Uterus (tissue), 4 donors: ENCODE results near the gene ARID5A. TPM values are rescaled to one million over a fixed set of nuclear protein-coding genes. Genes with fewer than 3 reads are reported as not detected.

ENCODE experiments used
- DNase-seq, 2 donors: peaks; one replicate each; pipeline ENCODE4 v3.0.0-alpha.2; 2019 to 2020
- H3K27ac ChIP-seq, 2 donors: fragments of 200-600 bp; sonication (generic); 1 replicate in 1 of 2; 2 replicates in 1 of 2; pipeline ENCODE4 v1.5.1; 2016 to 2018
- H3K27me3 ChIP-seq, 2 donors: fragments of 200-600 bp; sonication (generic); one replicate each; pipeline ENCODE4 v1.5.1; 2018 to 2019; ENCODE audit warnings: control low read depth in 1 of 2
- H3K36me3 ChIP-seq, 2 donors: fragments of 200-600 bp; sonication (generic); one replicate each; pipeline ENCODE4 v1.5.1; 2019; ENCODE audit warnings: control low read depth in 1 of 2
- H3K4me1 ChIP-seq, 2 donors: fragments of 200-600 bp; sonication (generic); one replicate each; pipeline ENCODE4 v1.5.1; 2018 to 2019; ENCODE audit warnings: control low read depth in 1 of 2
- H3K4me3 ChIP-seq, 2 donors: fragments of 200-600 bp; sonication (generic); 1 replicate in 1 of 2; 2 replicates in 1 of 2; pipeline ENCODE4 v1.5.1; 2018 to 2019; ENCODE audit warnings: mild to moderate bottlenecking in 1 of 2
- H3K9me3 ChIP-seq, 2 donors: fragments of 200-600 bp; sonication (generic); one replicate each; pipeline ENCODE4 v1.5.1; 2019; ENCODE audit warnings: control low read depth in 1 of 2
- POLR2A ChIP-seq, 2 donors: fragments of 450-650 bp; IDR thresholded peaks; one replicate each; pipeline ENCODE4 v1.6.1; 2016; ENCODE audit warnings: antibody characterized with exemption in 2 of 2, mild to moderate bottlenecking in 1 of 2, moderate library complexity in 1 of 2
- intact Hi-C: fragments of 100-400 bp; cut with DNase I; formaldehyde crosslinking; loops from one replicate; pipeline ENCODE4 v1.15.1; 2023; ENCODE audit warnings: low total_unique reads
- total RNA-seq, 4 donors: library from RNA; depleted of rRNA in 3 of 4; stranded (reverse); fragments of >200 nt in 3 of 4; gene quantifications; one replicate each; pipeline versions ENCODE4 v1.1.0 to v1.2.4, GENCODE V29; 2014 to 2023
- TF ChIP-seq, protein P1 (sequence below), 4 experiments: fragments of 200-600 bp in 2 of 4; fragments of 450-650 bp in 2 of 4; sonication (generic) in 2 of 4; IDR thresholded peaks; one replicate each; pipeline ENCODE4 v1.5.1; 2016 to 2019; ENCODE audit warnings: antibody characterized with exemption in 4 of 4, mild to moderate bottlenecking in 2 of 4, moderate library complexity in 1 of 4
- donor health status: DM: yes; HTN: yes; CAD: no.

The ARID5A gene
- total RNA-seq, 4 donors from 2014 or later = 15.1 to 73.5 (median 36.3) TPM

DNA sequence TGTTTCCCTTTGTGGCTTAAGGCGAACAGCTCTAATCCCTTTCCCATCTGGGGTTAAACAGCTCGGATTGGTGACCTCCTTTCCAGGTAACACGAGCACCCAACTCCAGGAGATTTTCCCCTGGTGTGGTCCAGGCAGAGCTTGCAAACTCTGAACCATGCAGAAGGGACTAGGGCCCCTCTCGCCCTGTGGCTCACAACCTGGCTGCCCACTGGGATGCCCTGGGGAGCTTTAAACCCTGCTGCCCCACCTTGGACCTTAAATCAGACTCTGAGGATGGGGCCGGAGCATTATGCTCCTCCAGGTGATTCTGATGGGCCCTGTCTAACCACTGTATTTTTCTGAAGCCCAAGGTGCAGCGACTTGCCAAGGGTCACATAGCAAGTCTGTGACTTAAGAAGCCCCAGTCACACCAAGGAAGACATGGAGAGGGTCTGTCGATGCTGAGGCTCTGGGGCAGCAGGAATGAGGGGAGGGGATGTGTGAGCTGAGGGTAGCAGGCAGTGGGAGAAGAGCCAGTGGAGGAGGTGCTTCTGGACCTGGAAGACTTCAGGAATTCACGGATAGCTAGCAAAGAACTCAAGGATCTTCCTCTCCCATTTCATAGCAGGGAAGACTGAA, 5.9 kb downstream of the ARID5A start:
- intact Hi-C loops = no loop called here
- no peak for DNase-seq
- H3K4me1 ChIP-seq = peaks cover 7 to 19% of the 10 kb centered on the region in 2 donors
- TF ChIP-seq, protein P1, sequence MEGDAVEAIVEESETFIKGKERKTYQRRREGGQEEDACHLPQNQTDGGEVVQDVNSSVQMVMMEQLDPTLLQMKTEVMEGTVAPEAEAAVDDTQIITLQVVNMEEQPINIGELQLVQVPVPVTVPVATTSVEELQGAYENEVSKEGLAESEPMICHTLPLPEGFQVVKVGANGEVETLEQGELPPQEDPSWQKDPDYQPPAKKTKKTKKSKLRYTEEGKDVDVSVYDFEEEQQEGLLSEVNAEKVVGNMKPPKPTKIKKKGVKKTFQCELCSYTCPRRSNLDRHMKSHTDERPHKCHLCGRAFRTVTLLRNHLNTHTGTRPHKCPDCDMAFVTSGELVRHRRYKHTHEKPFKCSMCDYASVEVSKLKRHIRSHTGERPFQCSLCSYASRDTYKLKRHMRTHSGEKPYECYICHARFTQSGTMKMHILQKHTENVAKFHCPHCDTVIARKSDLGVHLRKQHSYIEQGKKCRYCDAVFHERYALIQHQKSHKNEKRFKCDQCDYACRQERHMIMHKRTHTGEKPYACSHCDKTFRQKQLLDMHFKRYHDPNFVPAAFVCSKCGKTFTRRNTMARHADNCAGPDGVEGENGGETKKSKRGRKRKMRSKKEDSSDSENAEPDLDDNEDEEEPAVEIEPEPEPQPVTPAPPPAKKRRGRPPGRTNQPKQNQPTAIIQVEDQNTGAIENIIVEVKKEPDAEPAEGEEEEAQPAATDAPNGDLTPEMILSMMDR (IDR thresholded peaks at IDR 0.05) = no peak
- TF ChIP-seq POLR2A (IDR thresholded peaks at IDR 0.05) = no peak
- H3K4me3 ChIP-seq = no peak overlapping the region
- H3K9me3 ChIP-seq = no peaks in the 10 kb centered on the region
- no peaks in the 10 kb centered on the region for H3K36me3 ChIP-seq
- H3K27ac ChIP-seq = no peak overlapping the region
- no peaks in the 10 kb centered on the region for H3K27me3 ChIP-seq

- Histone ChIP-seq H3K4me3 (no peak overlapping the region), H3K36me3 (no peaks in the 10 kb centered on the region), H3K27me3 (no peaks in the 10 kb centered on the region), H3K27ac (no peak overlapping the region), H3K9me3 (no peaks in the 10 kb centered on the region), H3K4me1 (peaks cover 5% of the 10 kb centered on the region in 2 donors)
- intact Hi-C loops = no loop called here
- DNase-seq = no peak
- no peak for TF ChIP-seq POLR2A (IDR thresholded peaks at IDR 0.05)
- TF ChIP-seq, protein P1 (IDR thresholded peaks at IDR 0.05) = no peak
Observed at GRCh38 chr2:96546321-96546720, 9.8 kb downstream of the ARID5A start.

GRCh38 chr2:96546797-96547196, 10.2 kb downstream of the ARID5A start:
- H3K9me3 ChIP-seq = no peaks in the 10 kb centered on the region
- DNase-seq = no peak
- no peak overlapping the region for H3K4me3 ChIP-seq
- H3K4me1 ChIP-seq = peaks cover under 1% of the 10 kb centered on the region in 2 donors
- intact Hi-C loops = no loop called here
- TF ChIP-seq, protein P1 (IDR thresholded peaks at IDR 0.05) = no peak
- no peak for TF ChIP-seq POLR2A (IDR thresholded peaks at IDR 0.05)
- no peaks in the 10 kb centered on the region for H3K27me3 ChIP-seq
- no peaks in the 10 kb centered on the region for H3K36me3 ChIP-seq
- H3K27ac ChIP-seq = no peak overlapping the region

- H3K4me1 ChIP-seq = no peaks in the 10 kb centered on the region
- intact Hi-C loops = no loop called here
- H3K9me3 ChIP-seq = no peaks in the 10 kb centered on the region
- no peak overlapping the region for H3K27ac ChIP-seq
- no peak for DNase-seq
- H3K4me3 ChIP-seq = no peak overlapping the region
- H3K36me3 ChIP-seq = no peaks in the 10 kb centered on the region
- TF ChIP-seq POLR2A (IDR thresholded peaks at IDR 0.05) = no peak
- TF ChIP-seq, protein P1 (IDR thresholded peaks at IDR 0.05) = no peak
- H3K27me3 ChIP-seq = no peaks in the 10 kb centered on the region
Observed at GRCh38 chr2:96547203-96547641, 10.7 kb downstream of the ARID5A start.

GRCh38 chr2:96547731-96548171, 11.2 kb downstream of the ARID5A start:
- Histone ChIP-seq H3K36me3 (no peaks in the 10 kb centered on the region), H3K27ac (no peak overlapping the region), H3K27me3 (no peaks in the 10 kb centered on the region), H3K4me1 (no peaks in the 10 kb centered on the region), H3K4me3 (no peak overlapping the region), H3K9me3 (no peaks in the 10 kb centered on the region)
- DNase-seq = no peak
- intact Hi-C loops = no loop called here
- TF ChIP-seq, protein P1 (IDR thresholded peaks at IDR 0.05) = no peak
- TF ChIP-seq POLR2A (IDR thresholded peaks at IDR 0.05) = no peak
